ENCODE results near the gene NME9. TPM values are rescaled to one million over a fixed set of nuclear protein-coding genes. Genes with fewer than 3 reads are reported as not detected.

Gene NME9
- total RNA-seq, 2 experiments from 2014 or later = 0.80 TPM; not detected in 1

DNA sequence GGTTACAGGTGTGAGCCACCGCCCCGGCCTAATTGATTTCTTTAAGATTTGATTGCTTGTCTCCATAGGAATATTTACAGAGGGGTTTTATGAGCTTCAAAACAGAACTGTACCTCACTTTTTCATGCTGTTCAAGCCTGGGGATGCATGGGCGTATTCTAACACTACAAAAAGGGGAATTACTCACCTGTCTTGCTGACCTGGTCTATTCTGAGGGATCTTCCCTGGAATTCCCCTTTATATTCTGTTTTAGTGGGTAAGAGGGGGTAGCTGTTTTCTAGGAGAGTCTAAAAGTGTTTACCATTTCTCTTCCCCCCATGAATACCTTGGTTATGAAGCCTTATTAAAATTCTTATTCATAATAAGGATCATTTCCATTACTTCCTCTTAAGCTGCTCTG lies 48.1 kb downstream of the NME9 start:
- no peaks in the 10 kb centered on the region for H3K27me3 Mint-ChIP-seq
- ATAC-seq (ENCODE audit: poor library complexity) (no peak), DNase-seq (no peak)
- no peaks in the 10 kb centered on the region for H3K9me3 Mint-ChIP-seq
- ChIA-PET CTCF (no interaction called here), POLR2A (no interaction called here)
- no peak overlapping the region for H3K27ac ChIP-seq (ENCODE audit: low read depth in 1 of 2, low read length in 2 of 2)
- H3K36me3 ChIP-seq (ENCODE audit: insufficient read depth, low read length) = peaks cover 27% of the 10 kb centered on the region
- H3K27ac Mint-ChIP-seq = no peak overlapping the region
- TF ChIP-seq, protein P1, sequence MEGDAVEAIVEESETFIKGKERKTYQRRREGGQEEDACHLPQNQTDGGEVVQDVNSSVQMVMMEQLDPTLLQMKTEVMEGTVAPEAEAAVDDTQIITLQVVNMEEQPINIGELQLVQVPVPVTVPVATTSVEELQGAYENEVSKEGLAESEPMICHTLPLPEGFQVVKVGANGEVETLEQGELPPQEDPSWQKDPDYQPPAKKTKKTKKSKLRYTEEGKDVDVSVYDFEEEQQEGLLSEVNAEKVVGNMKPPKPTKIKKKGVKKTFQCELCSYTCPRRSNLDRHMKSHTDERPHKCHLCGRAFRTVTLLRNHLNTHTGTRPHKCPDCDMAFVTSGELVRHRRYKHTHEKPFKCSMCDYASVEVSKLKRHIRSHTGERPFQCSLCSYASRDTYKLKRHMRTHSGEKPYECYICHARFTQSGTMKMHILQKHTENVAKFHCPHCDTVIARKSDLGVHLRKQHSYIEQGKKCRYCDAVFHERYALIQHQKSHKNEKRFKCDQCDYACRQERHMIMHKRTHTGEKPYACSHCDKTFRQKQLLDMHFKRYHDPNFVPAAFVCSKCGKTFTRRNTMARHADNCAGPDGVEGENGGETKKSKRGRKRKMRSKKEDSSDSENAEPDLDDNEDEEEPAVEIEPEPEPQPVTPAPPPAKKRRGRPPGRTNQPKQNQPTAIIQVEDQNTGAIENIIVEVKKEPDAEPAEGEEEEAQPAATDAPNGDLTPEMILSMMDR (IDR thresholded peaks at IDR 0.05) = no peak
- no peaks in the 10 kb centered on the region for H3K4me1 ChIP-seq (ENCODE audit: insufficient read depth, low read length)
- H3K9me3 ChIP-seq (ENCODE audit: control insufficient read depth in 1 of 2, insufficient read depth in 1 of 2, low read length in 2 of 2) = no peaks in the 10 kb centered on the region
- intact Hi-C loops (cut with DNase I, micrococcal nuclease) = no loop called here
- H3K4me3 Mint-ChIP-seq = no peak overlapping the region
- H3K4me1 Mint-ChIP-seq (ENCODE audit: low read depth) = peaks cover 4% of the 10 kb centered on the region
- no peak overlapping the region for H3K4me3 ChIP-seq (ENCODE audit: low read length)
- H3K36me3 Mint-ChIP-seq (ENCODE audit: low read depth) = peaks cover 48% of the 10 kb centered on the region
- H3K27me3 ChIP-seq (ENCODE audit: control insufficient read depth in 1 of 2, insufficient read depth in 2 of 2, low read length in 2 of 2) = no peaks in the 10 kb centered on the region

DNA sequence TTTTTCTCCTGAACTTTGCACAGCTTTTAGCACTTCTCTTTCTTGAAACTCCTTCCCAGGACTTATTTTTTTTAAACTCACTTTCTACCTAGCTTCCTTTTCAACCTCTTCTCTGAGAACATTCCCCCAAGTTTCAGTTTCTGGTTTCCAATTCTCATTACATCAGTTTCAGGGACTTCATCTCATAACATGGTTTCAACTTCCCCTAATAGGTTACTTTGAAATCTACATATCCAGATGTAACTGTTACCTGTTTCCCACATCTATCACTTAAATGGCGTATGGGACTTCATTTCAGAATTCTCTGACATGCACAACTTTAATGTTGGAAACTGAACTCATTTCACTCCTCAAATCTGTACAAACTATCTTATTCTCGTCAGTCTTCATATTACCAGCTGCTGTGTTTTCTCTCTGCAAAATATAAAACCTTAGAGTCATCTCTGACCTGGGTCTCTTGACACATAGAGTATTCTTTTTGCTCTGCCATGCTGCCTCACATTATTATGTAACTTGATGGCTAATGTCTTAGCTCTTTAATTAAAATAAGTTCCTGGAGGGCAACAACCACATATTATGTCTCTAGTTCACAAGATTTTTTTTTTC lies 58.4 kb downstream of the NME9 start:
- CTCF ChIA-PET = no interaction called here

DNA sequence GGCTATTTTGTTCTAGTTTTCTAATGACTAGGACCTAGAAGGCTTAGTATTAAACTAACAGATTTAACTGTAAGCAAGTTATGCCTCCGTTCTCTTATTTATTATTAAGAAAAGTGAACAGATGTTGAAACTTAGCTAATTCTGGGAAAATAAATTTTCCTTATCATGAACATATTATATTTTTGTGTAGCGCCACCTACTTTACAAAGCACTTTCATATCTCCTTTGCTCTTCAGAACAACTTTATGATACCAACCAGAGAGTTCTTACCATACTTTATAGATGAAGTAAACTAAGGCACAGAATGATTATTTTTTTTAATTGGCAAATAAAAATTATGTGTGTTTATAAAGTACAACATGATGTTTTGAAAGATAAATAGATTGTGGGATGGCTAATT lies 59.4 kb downstream of the NME9 start:
- peaks cover 64% of the 10 kb centered on the region for H3K36me3 ChIP-seq (ENCODE audit: insufficient read depth, low read length)
- no peak overlapping the region for H3K4me3 ChIP-seq (ENCODE audit: low read length)
- Mint-ChIP-seq H3K36me3 (ENCODE audit: low read depth) (peaks cover 74% of the 10 kb centered on the region), H3K4me1 (ENCODE audit: low read depth) (no peaks in the 10 kb centered on the region), H3K9me3 (no peaks in the 10 kb centered on the region), H3K4me3 (no peak overlapping the region), H3K27me3 (no peaks in the 10 kb centered on the region), H3K27ac (no peak overlapping the region)
- POLR2A ChIA-PET = no interaction called here
- H3K27me3 ChIP-seq (ENCODE audit: control insufficient read depth in 1 of 2, insufficient read depth in 2 of 2, low read length in 2 of 2) = no peaks in the 10 kb centered on the region
- ATAC-seq (ENCODE audit: poor library complexity) = no peak
- H3K9me3 ChIP-seq (ENCODE audit: control insufficient read depth in 1 of 2, insufficient read depth in 1 of 2, low read length in 2 of 2) = no peaks in the 10 kb centered on the region
- TF ChIP-seq, protein P1 (IDR thresholded peaks at IDR 0.05) = no peak
- CTCF ChIA-PET = no interaction called here
- H3K4me1 ChIP-seq (ENCODE audit: insufficient read depth, low read length) = no peaks in the 10 kb centered on the region
- intact Hi-C loops (cut with DNase I, micrococcal nuclease) = loop anchor here in 1 of 2 experiments (5.0 kb wide), 1 partner anchor 88 kb away; no protein-coding TSS in a partner anchor
- DNase-seq = no peak
- no peak overlapping the region for H3K27ac ChIP-seq (ENCODE audit: low read depth in 1 of 2, low read length in 2 of 2)

More for the DNA sequence above, 58.4 kb downstream of the NME9 start:
- Histone ChIP-seq H3K27me3 (ENCODE audit: control insufficient read depth in 1 of 2, insufficient read depth in 2 of 2, low read length in 2 of 2) (no peaks in the 10 kb centered on the region), H3K9me3 (ENCODE audit: control insufficient read depth in 1 of 2, insufficient read depth in 1 of 2, low read length in 2 of 2) (no peaks in the 10 kb centered on the region), H3K4me1 (ENCODE audit: insufficient read depth, low read length) (no peaks in the 10 kb centered on the region), H3K27ac (ENCODE audit: low read depth in 1 of 2, low read length in 2 of 2) (no peak overlapping the region), H3K36me3 (ENCODE audit: insufficient read depth, low read length) (peaks cover 62% of the 10 kb centered on the region), H3K4me3 (ENCODE audit: low read length) (no peak overlapping the region)
- Mint-ChIP-seq H3K27ac (no peak overlapping the region), H3K27me3 (no peaks in the 10 kb centered on the region), H3K4me1 (ENCODE audit: low read depth) (no peaks in the 10 kb centered on the region), H3K9me3 (no peaks in the 10 kb centered on the region), H3K4me3 (no peak overlapping the region), H3K36me3 (ENCODE audit: low read depth) (peaks cover 74% of the 10 kb centered on the region)
- TF ChIP-seq, protein P1 (IDR thresholded peaks at IDR 0.05) = no peak
- no peak for DNase-seq
- no peak for ATAC-seq (ENCODE audit: poor library complexity)
- intact Hi-C loops (cut with DNase I, micrococcal nuclease) = loop anchor here in 1 of 2 experiments (5.0 kb wide), 1 partner anchor 89 kb away; no protein-coding TSS in a partner anchor
- POLR2A ChIA-PET = no interaction called here

Data from CD4-positive, alpha-beta T cell (primary cell).